ENCODE measurements around the gene ERCC8.

- TF ChIP-seq CTCF (IDR thresholded peaks at IDR 0.05) (no peak), POLR2A (IDR thresholded peaks at IDR 0.05) (no peak)
Observed at GRCh38 chr5:60929024-60929423, 15.8 kb downstream of the ERCC8 start.

Data from uterus (tissue), 2 donors.